NCI-H1930 (cell line): ENCODE results near the gene PLXDC2.

Experiments used
- DNase-seq, 2 experiments: peaks; one replicate each; lab custom pipeline; 2025; lab: John Stamatoyannopoulos, UW

PLXDC2 gene

GRCh38 chr10:20271490-20271889 lies 455.3 kb downstream of the PLXDC2 start:
- no peak for DNase-seq

GRCh38 chr10:20272608-20273007 lies 456.4 kb downstream of the PLXDC2 start:
- no peak for DNase-seq

GRCh38 chr10:20274571-20274970 lies 458.3 kb downstream of the PLXDC2 start:
- no peak for DNase-seq

- peak; percentile 43 to 50 for DNase-seq
Observed at GRCh38 chr10:20276127-20276979, 460.1 kb downstream of the PLXDC2 start.

GRCh38 chr10:20277820-20278219 lies 461.6 kb downstream of the PLXDC2 start:
- DNase-seq: no peak

GRCh38 chr10:20281579-20281978 lies 465.3 kb downstream of the PLXDC2 start:
- no peak for DNase-seq

- no peak for DNase-seq
Observed at GRCh38 chr10:20287586-20287985, 471.4 kb downstream of the PLXDC2 start.

GRCh38 chr10:20288060-20288459 lies 471.8 kb downstream of the PLXDC2 start:
- DNase-seq: no peak

- no peak for DNase-seq
Observed at GRCh38 chr10:20289070-20289828, 473.0 kb downstream of the PLXDC2 start.

GRCh38 chr10:20298417-20298816 lies 482.2 kb downstream of the PLXDC2 start:
- no peak for DNase-seq

GRCh38 chr10:20299034-20299736 lies 483.0 kb downstream of the PLXDC2 start:
- DNase-seq: no peak

GRCh38 chr10:20300735-20301134 lies 484.5 kb downstream of the PLXDC2 start:
- no peak for DNase-seq

GRCh38 chr10:20302033-20302432 lies 485.8 kb downstream of the PLXDC2 start:
- no peak for DNase-seq

- no peak for DNase-seq
Observed at GRCh38 chr10:20303453-20304152, 487.4 kb downstream of the PLXDC2 start.

GRCh38 chr10:20313665-20314064 lies 497.4 kb downstream of the PLXDC2 start:
- DNase-seq: no peak

- DNase-seq: no peak
Observed at GRCh38 chr10:20314431-20314830, 498.2 kb downstream of the PLXDC2 start.

GRCh38 chr10:20327954-20328353 lies 511.7 kb downstream of the PLXDC2 start:
- DNase-seq: no peak

GRCh38 chr10:20330246-20330645 lies 514.0 kb downstream of the PLXDC2 start:
- DNase-seq: no peak

- DNase-seq: no peak
Observed at GRCh38 chr10:20334559-20334958, 518.3 kb downstream of the PLXDC2 start.
